GM10266 (cell line): ENCODE measurements around the gene VEGFB.

Experiments
- DNase-seq: peaks from one replicate; pipeline ENCODE4 v3.0.0; 2012; ENCODE audit errors: extremely low spot score
- CTCF ChIP-seq: IDR thresholded peaks from 2 replicates; pipeline ENCODE4 v1.5.1; 2012; ENCODE audit warnings: mild to moderate bottlenecking, low read depth; ENCODE audit not compliant: control insufficient read depth, insufficient read depth; ENCODE audit errors: missing control alignments

VEGFB gene

GRCh38 chr11:64269540-64270220 is 35.3 kb downstream of the VEGFB start:
- TF ChIP-seq CTCF, result no peak
- DNase-seq, result peak; percentile 92

GRCh38 chr11:64275031-64275800 is 40.8 kb downstream of the VEGFB start:
- no peak for TF ChIP-seq CTCF
- DNase-seq, result no peak

- TF ChIP-seq CTCF, result no peak
- DNase-seq, result no peak
Measured at GRCh38 chr11:64275841-64276240, 41.5 kb downstream of the VEGFB start.

- no peak for DNase-seq
- no peak for TF ChIP-seq CTCF
Measured at GRCh38 chr11:64276653-64277431, 42.5 kb downstream of the VEGFB start.

GRCh38 chr11:64278576-64279190 is 44.3 kb downstream of the VEGFB start:
- no peak for TF ChIP-seq CTCF
- no peak for DNase-seq

- no peak for TF ChIP-seq CTCF
- DNase-seq, result no peak
Measured at GRCh38 chr11:64281957-64282770, 47.8 kb downstream of the VEGFB start.
